Measurements from ENCODE around the gene RRBP1.

DNA sequence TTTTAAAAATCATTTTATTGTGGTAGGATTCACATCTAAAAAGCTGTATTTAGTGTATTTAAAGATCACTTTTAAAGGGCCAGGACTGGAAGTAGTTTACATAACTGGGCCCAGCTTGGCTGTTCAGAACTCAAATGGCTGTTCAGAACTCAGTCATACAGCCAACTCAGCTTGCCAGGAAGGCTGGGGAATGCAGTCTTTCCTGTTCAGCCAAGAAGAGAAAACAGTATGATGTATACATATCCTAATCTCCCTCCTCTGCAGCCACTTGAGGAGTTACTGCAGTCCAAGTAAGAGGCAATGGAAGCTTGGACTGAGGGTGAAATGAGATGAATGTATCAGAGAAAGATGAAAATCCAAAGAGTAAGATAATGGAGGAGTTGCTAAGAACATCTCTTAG lies 87.6 kb downstream of the RRBP1 start:
- TF ChIP-seq, protein P1, sequence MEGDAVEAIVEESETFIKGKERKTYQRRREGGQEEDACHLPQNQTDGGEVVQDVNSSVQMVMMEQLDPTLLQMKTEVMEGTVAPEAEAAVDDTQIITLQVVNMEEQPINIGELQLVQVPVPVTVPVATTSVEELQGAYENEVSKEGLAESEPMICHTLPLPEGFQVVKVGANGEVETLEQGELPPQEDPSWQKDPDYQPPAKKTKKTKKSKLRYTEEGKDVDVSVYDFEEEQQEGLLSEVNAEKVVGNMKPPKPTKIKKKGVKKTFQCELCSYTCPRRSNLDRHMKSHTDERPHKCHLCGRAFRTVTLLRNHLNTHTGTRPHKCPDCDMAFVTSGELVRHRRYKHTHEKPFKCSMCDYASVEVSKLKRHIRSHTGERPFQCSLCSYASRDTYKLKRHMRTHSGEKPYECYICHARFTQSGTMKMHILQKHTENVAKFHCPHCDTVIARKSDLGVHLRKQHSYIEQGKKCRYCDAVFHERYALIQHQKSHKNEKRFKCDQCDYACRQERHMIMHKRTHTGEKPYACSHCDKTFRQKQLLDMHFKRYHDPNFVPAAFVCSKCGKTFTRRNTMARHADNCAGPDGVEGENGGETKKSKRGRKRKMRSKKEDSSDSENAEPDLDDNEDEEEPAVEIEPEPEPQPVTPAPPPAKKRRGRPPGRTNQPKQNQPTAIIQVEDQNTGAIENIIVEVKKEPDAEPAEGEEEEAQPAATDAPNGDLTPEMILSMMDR (conservative IDR thresholded peaks at IDR 0.05 in 1 of 2, IDR thresholded peaks at IDR 0.05 in 1 of 2; ENCODE audit: extremely low read depth in 1 of 2, insufficient read depth in 1 of 2, low read depth in 1 of 2, low read length in 2 of 2) = no peak
- no peak for TF ChIP-seq EZH2 (IDR thresholded peaks at IDR 0.05; ENCODE audit: borderline replicate concordance, low read length)
